HFFc6 (cell line): ENCODE results near the gene CD6. TPM values are rescaled to one million over a fixed set of nuclear protein-coding genes. Genes with fewer than 3 reads are reported as not detected.

Experiments used
- DNase-seq: peaks from one replicate; pipeline ENCODE4 v3.0.0-alpha.2; 2018
- H3K27ac Mint-ChIP-seq: 2 replicates; pipeline ENCODE4 v1.8.0; 2020; ENCODE audit warnings: mild to moderate bottlenecking, mixed read lengths
- H3K27me3 Mint-ChIP-seq: 2 replicates; pipeline ENCODE4 v1.8.0; 2021; ENCODE audit warnings: mild to moderate bottlenecking, moderate library complexity, mixed read lengths; ENCODE audit not compliant: insufficient read depth
- H3K36me3 Mint-ChIP-seq: 2 replicates; pipeline ENCODE4 v1.8.0; 2021; ENCODE audit warnings: low read depth, mixed read lengths
- H3K4me1 Mint-ChIP-seq: 2 replicates; pipeline ENCODE4 v1.8.0; 2020; ENCODE audit warnings: low read depth, mixed read lengths
- H3K4me3 Mint-ChIP-seq: 2 replicates; pipeline ENCODE4 v1.8.0; 2020; ENCODE audit warnings: mild to moderate bottlenecking, moderate library complexity, mixed read lengths
- H3K9me3 Mint-ChIP-seq: 2 replicates; pipeline ENCODE4 v1.8.0; 2020; ENCODE audit warnings: mild to moderate bottlenecking, mixed read lengths
- CTCF ChIP-seq: fragments of 200-600 bp; sonication (generic); IDR thresholded peaks from 2 replicates; pipeline ENCODE4 v1.5.0; 2021; ENCODE audit warnings: antibody characterized with exemption, mild to moderate bottlenecking
- total RNA-seq, 6 experiments: library from RNA; stranded (reverse); fragmentation: NEBNext Ultra II Directional; extraction: Animal tissue kit (Norgen Biotek cat#: 25700); gene quantifications; 2 replicates in 1 of 6; 3 replicates in 5 of 6; pipeline ENCODE4 v1.2.3, GENCODE V29; 2021

CD6 gene
- total RNA-seq, 6 experiments from 2014 or later = not detected

- no peak overlapping the region for H3K4me3 Mint-ChIP-seq
- no peak for TF ChIP-seq CTCF
Observed at GRCh38 chr11:61042537-61042936, 71.1 kb downstream of the CD6 start.

GRCh38 chr11:61042961-61043540, 71.6 kb downstream of the CD6 start:
- H3K4me1 Mint-ChIP-seq = peaks cover 7% of the 10 kb centered on the region
- no peak for DNase-seq
- no peak overlapping the region for H3K27ac Mint-ChIP-seq
- no peak for TF ChIP-seq CTCF
- no peaks in the 10 kb centered on the region for H3K9me3 Mint-ChIP-seq
- H3K27me3 Mint-ChIP-seq = peaks cover 35% of the 10 kb centered on the region
- no peaks in the 10 kb centered on the region for H3K36me3 Mint-ChIP-seq
- H3K4me3 Mint-ChIP-seq = no peak overlapping the region

More at GRCh38 chr11:61042537-61042936, 71.1 kb downstream of the CD6 start:
- no peak for DNase-seq
- Mint-ChIP-seq H3K9me3 (no peaks in the 10 kb centered on the region), H3K36me3 (no peaks in the 10 kb centered on the region), H3K27ac (no peak overlapping the region), H3K27me3 (peaks cover 30% of the 10 kb centered on the region), H3K4me1 (peaks cover 11% of the 10 kb centered on the region)

- peaks cover 7% of the 10 kb centered on the region for H3K4me1 Mint-ChIP-seq
- no peaks in the 10 kb centered on the region for H3K36me3 Mint-ChIP-seq
- DNase-seq = no peak
- H3K27ac Mint-ChIP-seq = no peak overlapping the region
- H3K9me3 Mint-ChIP-seq = no peaks in the 10 kb centered on the region
- TF ChIP-seq CTCF = no peak
- H3K27me3 Mint-ChIP-seq = peaks cover 40% of the 10 kb centered on the region
- no peak overlapping the region for H3K4me3 Mint-ChIP-seq
Observed at GRCh38 chr11:61045271-61045670, 73.8 kb downstream of the CD6 start.

- no peaks in the 10 kb centered on the region for H3K9me3 Mint-ChIP-seq
- peaks cover 7% of the 10 kb centered on the region for H3K4me1 Mint-ChIP-seq
- no peak for TF ChIP-seq CTCF
- no peak overlapping the region for H3K4me3 Mint-ChIP-seq
- H3K27me3 Mint-ChIP-seq = peaks cover 37% of the 10 kb centered on the region
- H3K36me3 Mint-ChIP-seq = no peaks in the 10 kb centered on the region
- no peak overlapping the region for H3K27ac Mint-ChIP-seq
- no peak for DNase-seq
Observed at GRCh38 chr11:61046833-61047232, 75.4 kb downstream of the CD6 start.

GRCh38 chr11:61048368-61049062, 77.0 kb downstream of the CD6 start:
- no peak overlapping the region for H3K4me3 Mint-ChIP-seq
- no peak for TF ChIP-seq CTCF
- peaks cover 37% of the 10 kb centered on the region for H3K27me3 Mint-ChIP-seq
- H3K27ac Mint-ChIP-seq = no peak overlapping the region
- no peaks in the 10 kb centered on the region for H3K36me3 Mint-ChIP-seq
- H3K9me3 Mint-ChIP-seq = no peaks in the 10 kb centered on the region
- no peak for DNase-seq
- H3K4me1 Mint-ChIP-seq = peaks cover 7% of the 10 kb centered on the region
